ENCODE data around the gene NELFCD.

- no peak for TF ChIP-seq CTCF (IDR thresholded peaks at IDR 0.05)
- no peak for TF ChIP-seq POLR2A (IDR thresholded peaks at IDR 0.05)
- no peak for TF ChIP-seq POLR2AphosphoS5 (IDR thresholded peaks at IDR 0.05; ENCODE audit: insufficient read depth in 1 of 2, low read depth in 1 of 2)
These were observed 40.0 kb downstream of the NELFCD start for GRCh38 chr20:59020938-59021551.
